ENCODE results near the gene OGFR.

Gene OGFR

GRCh38 chr20:62804627-62805154 lies at the start of gene OGFR:
Gene OGFR, plus strand, starts transcription at chr20:62804835. Its CDS starts 25 bp downstream, at chr20:62804860.
- H3K9ac ChIP-seq (ENCODE audit: low read depth, low read length), result peak within 1 kb of the TSS; percentile 37
- peaks cover 2% of the 10 kb centered on the region for H3K4me1 ChIP-seq (ENCODE audit: control insufficient read depth, insufficient read depth, low read length)
- peaks cover 2% of the 10 kb centered on the region for H3K27me3 ChIP-seq (ENCODE audit: control insufficient read depth, insufficient read depth, low read length)
- peaks cover 25% of the 10 kb centered on the region for H3K36me3 ChIP-seq (ENCODE audit: control insufficient read depth, insufficient read depth, low read length)
- no peaks in the 10 kb centered on the region for H3K9me3 ChIP-seq (ENCODE audit: control insufficient read depth, insufficient read depth, low read length)
- peak within 1 kb of the TSS; percentile 76 for H3K4me3 ChIP-seq (ENCODE audit: low read depth, low read length)

GRCh38 chr20:62754991-62755356 lies 49.7 kb upstream of the OGFR start:
- no peaks in the 10 kb centered on the region for H3K9me3 ChIP-seq (ENCODE audit: control insufficient read depth, insufficient read depth, low read length)
- H3K4me3 ChIP-seq (ENCODE audit: low read depth, low read length), result no peak overlapping the region
- no peaks in the 10 kb centered on the region for H3K27me3 ChIP-seq (ENCODE audit: control insufficient read depth, insufficient read depth, low read length)
- H3K36me3 ChIP-seq (ENCODE audit: control insufficient read depth, insufficient read depth, low read length), result no peaks in the 10 kb centered on the region
- H3K9ac ChIP-seq (ENCODE audit: low read depth, low read length), result no peak overlapping the region
- H3K4me1 ChIP-seq (ENCODE audit: control insufficient read depth, insufficient read depth, low read length), result no peaks in the 10 kb centered on the region

GRCh38 chr20:62755817-62756724 lies 48.6 kb upstream of the OGFR start:
- no peaks in the 10 kb centered on the region for H3K9me3 ChIP-seq (ENCODE audit: control insufficient read depth, insufficient read depth, low read length)

GRCh38 chr20:62758226-62758912 lies 46.3 kb upstream of the OGFR start:
- Histone ChIP-seq H3K4me3 (ENCODE audit: low read depth, low read length) (no peak overlapping the region), H3K4me1 (ENCODE audit: control insufficient read depth, insufficient read depth, low read length) (no peaks in the 10 kb centered on the region), H3K27me3 (ENCODE audit: control insufficient read depth, insufficient read depth, low read length) (no peaks in the 10 kb centered on the region)

More at GRCh38 chr20:62755817-62756724, 48.6 kb upstream of the OGFR start:
- Histone ChIP-seq H3K9ac (ENCODE audit: low read depth, low read length) (no peak overlapping the region), H3K4me1 (ENCODE audit: control insufficient read depth, insufficient read depth, low read length) (no peaks in the 10 kb centered on the region), H3K36me3 (ENCODE audit: control insufficient read depth, insufficient read depth, low read length) (no peaks in the 10 kb centered on the region), H3K27me3 (ENCODE audit: control insufficient read depth, insufficient read depth, low read length) (no peaks in the 10 kb centered on the region), H3K4me3 (ENCODE audit: low read depth, low read length) (no peak overlapping the region)

GRCh38 chr20:62759981-62760431 lies 44.6 kb upstream of the OGFR start:
- Histone ChIP-seq H3K9ac (ENCODE audit: low read depth, low read length) (no peak overlapping the region), H3K36me3 (ENCODE audit: control insufficient read depth, insufficient read depth, low read length) (no peaks in the 10 kb centered on the region), H3K4me3 (ENCODE audit: low read depth, low read length) (no peak overlapping the region), H3K4me1 (ENCODE audit: control insufficient read depth, insufficient read depth, low read length) (no peaks in the 10 kb centered on the region), H3K9me3 (ENCODE audit: control insufficient read depth, insufficient read depth, low read length) (no peaks in the 10 kb centered on the region), H3K27me3 (ENCODE audit: control insufficient read depth, insufficient read depth, low read length) (no peaks in the 10 kb centered on the region)

More at GRCh38 chr20:62758226-62758912, 46.3 kb upstream of the OGFR start:
- Histone ChIP-seq H3K9ac (ENCODE audit: low read depth, low read length) (no peak overlapping the region), H3K36me3 (ENCODE audit: control insufficient read depth, insufficient read depth, low read length) (no peaks in the 10 kb centered on the region), H3K9me3 (ENCODE audit: control insufficient read depth, insufficient read depth, low read length) (no peaks in the 10 kb centered on the region)

GRCh38 chr20:62760471-62760855 lies 44.2 kb upstream of the OGFR start:
- no peaks in the 10 kb centered on the region for H3K36me3 ChIP-seq (ENCODE audit: control insufficient read depth, insufficient read depth, low read length)
- H3K9me3 ChIP-seq (ENCODE audit: control insufficient read depth, insufficient read depth, low read length), result no peaks in the 10 kb centered on the region
- no peak overlapping the region for H3K4me3 ChIP-seq (ENCODE audit: low read depth, low read length)
- H3K9ac ChIP-seq (ENCODE audit: low read depth, low read length), result no peak overlapping the region
- H3K4me1 ChIP-seq (ENCODE audit: control insufficient read depth, insufficient read depth, low read length), result no peaks in the 10 kb centered on the region
- H3K27me3 ChIP-seq (ENCODE audit: control insufficient read depth, insufficient read depth, low read length), result no peaks in the 10 kb centered on the region

GRCh38 chr20:62760856-62761758 lies 43.5 kb upstream of the OGFR start:
- no peak overlapping the region for H3K9ac ChIP-seq (ENCODE audit: low read depth, low read length)
- no peaks in the 10 kb centered on the region for H3K9me3 ChIP-seq (ENCODE audit: control insufficient read depth, insufficient read depth, low read length)
- H3K4me3 ChIP-seq (ENCODE audit: low read depth, low read length), result no peak overlapping the region
- no peaks in the 10 kb centered on the region for H3K36me3 ChIP-seq (ENCODE audit: control insufficient read depth, insufficient read depth, low read length)
- no peaks in the 10 kb centered on the region for H3K27me3 ChIP-seq (ENCODE audit: control insufficient read depth, insufficient read depth, low read length)
- H3K4me1 ChIP-seq (ENCODE audit: control insufficient read depth, insufficient read depth, low read length), result no peaks in the 10 kb centered on the region

- Histone ChIP-seq H3K9ac (ENCODE audit: low read depth, low read length) (no peak overlapping the region), H3K27me3 (ENCODE audit: control insufficient read depth, insufficient read depth, low read length) (no peaks in the 10 kb centered on the region), H3K9me3 (ENCODE audit: control insufficient read depth, insufficient read depth, low read length) (no peaks in the 10 kb centered on the region), H3K4me1 (ENCODE audit: control insufficient read depth, insufficient read depth, low read length) (no peaks in the 10 kb centered on the region), H3K4me3 (ENCODE audit: low read depth, low read length) (no peak overlapping the region), H3K36me3 (ENCODE audit: control insufficient read depth, insufficient read depth, low read length) (no peaks in the 10 kb centered on the region)
These were observed 42.9 kb upstream of the OGFR start for GRCh38 chr20:62761759-62762131.

- H3K4me3 ChIP-seq (ENCODE audit: low read depth, low read length), result no peak overlapping the region
- no peaks in the 10 kb centered on the region for H3K27me3 ChIP-seq (ENCODE audit: control insufficient read depth, insufficient read depth, low read length)
- H3K9ac ChIP-seq (ENCODE audit: low read depth, low read length), result no peak overlapping the region
- no peaks in the 10 kb centered on the region for H3K4me1 ChIP-seq (ENCODE audit: control insufficient read depth, insufficient read depth, low read length)
- no peaks in the 10 kb centered on the region for H3K36me3 ChIP-seq (ENCODE audit: control insufficient read depth, insufficient read depth, low read length)
- no peaks in the 10 kb centered on the region for H3K9me3 ChIP-seq (ENCODE audit: control insufficient read depth, insufficient read depth, low read length)
These were observed 42.3 kb upstream of the OGFR start for GRCh38 chr20:62762376-62762775.

- no peaks in the 10 kb centered on the region for H3K4me1 ChIP-seq (ENCODE audit: control insufficient read depth, insufficient read depth, low read length)
- no peaks in the 10 kb centered on the region for H3K36me3 ChIP-seq (ENCODE audit: control insufficient read depth, insufficient read depth, low read length)
- H3K27me3 ChIP-seq (ENCODE audit: control insufficient read depth, insufficient read depth, low read length), result no peaks in the 10 kb centered on the region
- H3K9me3 ChIP-seq (ENCODE audit: control insufficient read depth, insufficient read depth, low read length), result no peaks in the 10 kb centered on the region
- H3K9ac ChIP-seq (ENCODE audit: low read depth, low read length), result no peak overlapping the region
- H3K4me3 ChIP-seq (ENCODE audit: low read depth, low read length), result no peak overlapping the region
These were observed 41.8 kb upstream of the OGFR start for GRCh38 chr20:62762801-62763368.

- Histone ChIP-seq H3K36me3 (ENCODE audit: control insufficient read depth, insufficient read depth, low read length) (no peaks in the 10 kb centered on the region), H3K4me3 (ENCODE audit: low read depth, low read length) (no peak overlapping the region), H3K4me1 (ENCODE audit: control insufficient read depth, insufficient read depth, low read length) (no peaks in the 10 kb centered on the region), H3K9me3 (ENCODE audit: control insufficient read depth, insufficient read depth, low read length) (no peaks in the 10 kb centered on the region), H3K9ac (ENCODE audit: low read depth, low read length) (no peak overlapping the region), H3K27me3 (ENCODE audit: control insufficient read depth, insufficient read depth, low read length) (no peaks in the 10 kb centered on the region)
These were observed 41.2 kb upstream of the OGFR start for GRCh38 chr20:62763404-62763803.

All from iPS-15b (cell line).